DND-41 (cell line): ENCODE measurements around the gene LYST.

Source experiments
- CTCF ChIP-seq: IDR thresholded peaks from 2 replicates; pipeline ENCODE4 v1.5.1; 2012; ENCODE audit warnings: borderline replicate concordance, low read length, moderate library complexity, mild to moderate bottlenecking; ENCODE audit not compliant: poor library complexity, severe bottlenecking; ENCODE audit errors: extremely low read depth
- EZH2 ChIP-seq: IDR thresholded peaks from 3 replicates; pipeline ENCODE4 v1.6.1; 2012; ENCODE audit warnings: borderline replicate concordance, low read depth, mild to moderate bottlenecking, moderate library complexity, low read length, inconsistent platforms; ENCODE audit not compliant: severe bottlenecking

DNA sequence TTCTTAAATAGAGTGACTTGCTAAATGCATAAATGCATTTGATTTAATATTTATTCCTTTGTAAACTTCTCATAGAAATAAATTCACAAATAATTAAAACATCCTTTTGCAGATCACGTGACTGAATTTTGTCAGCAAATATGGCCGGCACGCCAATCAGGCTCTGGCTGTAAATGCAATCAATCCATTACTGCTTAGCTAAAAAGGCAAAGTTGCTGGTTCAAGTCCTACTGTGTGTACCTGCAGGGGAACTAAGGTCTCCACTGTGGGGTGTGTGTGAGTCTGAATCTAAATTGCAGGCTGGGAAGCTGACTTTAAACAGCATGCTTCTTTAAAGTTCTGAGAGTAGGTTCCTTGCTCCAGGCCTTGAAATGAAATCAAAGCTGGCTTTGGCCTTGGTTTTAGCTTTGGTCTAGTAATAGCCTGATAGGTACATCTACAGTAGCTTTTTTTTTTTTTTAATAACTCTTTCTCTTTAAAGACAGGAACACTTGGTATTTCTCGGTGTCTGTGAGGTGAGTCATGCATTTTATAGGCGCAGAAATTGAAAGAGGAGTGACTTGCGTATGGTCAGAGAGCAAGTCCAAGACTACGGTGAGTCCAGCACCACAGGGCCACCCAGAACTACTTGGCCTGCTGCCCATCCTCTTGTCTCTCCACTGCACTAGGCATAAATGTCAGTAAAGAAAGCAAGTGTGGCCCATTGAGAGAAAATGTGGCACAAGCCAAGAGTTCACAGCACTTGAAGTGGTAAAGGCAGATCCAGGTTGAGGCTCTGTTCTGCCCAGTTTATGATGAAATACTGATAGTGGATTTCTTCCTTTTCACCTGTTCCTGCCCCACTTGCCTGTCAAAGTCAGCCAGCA, 36.2 kb upstream of the LYST start:
- TF ChIP-seq CTCF, result no peak
- no peak for TF ChIP-seq EZH2
